ENCODE measurements around the gene DISP2.
A peak's percentile ranks its signal among the peaks of the same experiment; 100 is the strongest.

DISP2 gene

DNA sequence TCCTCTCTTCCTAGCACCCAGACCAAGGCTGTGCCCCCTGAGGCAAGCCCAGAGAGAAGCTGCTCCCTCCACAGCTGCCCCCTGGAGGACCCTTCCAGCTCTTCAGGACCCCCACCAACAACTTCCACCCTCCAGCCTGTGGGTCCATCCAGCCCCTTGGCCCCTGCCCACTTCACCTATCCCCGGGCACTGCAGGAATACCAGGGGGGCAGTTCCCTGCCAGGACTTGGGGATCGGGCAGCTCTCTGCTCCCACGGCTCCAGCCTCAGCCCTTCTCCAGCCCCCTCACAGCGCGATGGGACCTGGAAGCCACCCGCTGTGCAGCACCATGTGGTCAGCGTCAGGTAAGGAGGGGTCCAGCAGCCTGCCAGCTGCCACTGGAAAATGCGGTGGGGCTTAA is 5.6 kb downstream of the DISP2 start (continued):
- TF ChIP-seq, protein P1, sequence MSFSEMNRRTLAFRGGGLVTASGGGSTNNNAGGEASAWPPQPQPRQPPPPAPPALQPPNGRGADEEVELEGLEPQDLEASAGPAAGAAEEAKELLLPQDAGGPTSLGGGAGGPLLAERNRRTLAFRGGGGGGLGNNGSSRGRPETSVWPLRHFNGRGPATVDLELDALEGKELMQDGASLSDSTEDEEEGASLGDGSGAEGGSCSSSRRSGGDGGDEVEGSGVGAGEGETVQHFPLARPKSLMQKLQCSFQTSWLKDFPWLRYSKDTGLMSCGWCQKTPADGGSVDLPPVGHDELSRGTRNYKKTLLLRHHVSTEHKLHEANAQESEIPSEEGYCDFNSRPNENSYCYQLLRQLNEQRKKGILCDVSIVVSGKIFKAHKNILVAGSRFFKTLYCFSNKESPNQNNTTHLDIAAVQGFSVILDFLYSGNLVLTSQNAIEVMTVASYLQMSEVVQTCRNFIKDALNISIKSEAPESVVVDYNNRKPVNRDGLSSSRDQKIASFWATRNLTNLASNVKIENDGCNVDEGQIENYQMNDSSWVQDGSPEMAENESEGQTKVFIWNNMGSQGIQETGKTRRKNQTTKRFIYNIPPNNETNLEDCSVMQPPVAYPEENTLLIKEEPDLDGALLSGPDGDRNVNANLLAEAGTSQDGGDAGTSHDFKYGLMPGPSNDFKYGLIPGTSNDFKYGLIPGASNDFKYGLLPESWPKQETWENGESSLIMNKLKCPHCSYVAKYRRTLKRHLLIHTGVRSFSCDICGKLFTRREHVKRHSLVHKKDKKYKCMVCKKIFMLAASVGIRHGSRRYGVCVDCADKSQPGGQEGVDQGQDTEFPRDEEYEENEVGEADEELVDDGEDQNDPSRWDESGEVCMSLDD (tag by site-specific recombination; IDR thresholded peaks at IDR 0.05), result no peak

DNA sequence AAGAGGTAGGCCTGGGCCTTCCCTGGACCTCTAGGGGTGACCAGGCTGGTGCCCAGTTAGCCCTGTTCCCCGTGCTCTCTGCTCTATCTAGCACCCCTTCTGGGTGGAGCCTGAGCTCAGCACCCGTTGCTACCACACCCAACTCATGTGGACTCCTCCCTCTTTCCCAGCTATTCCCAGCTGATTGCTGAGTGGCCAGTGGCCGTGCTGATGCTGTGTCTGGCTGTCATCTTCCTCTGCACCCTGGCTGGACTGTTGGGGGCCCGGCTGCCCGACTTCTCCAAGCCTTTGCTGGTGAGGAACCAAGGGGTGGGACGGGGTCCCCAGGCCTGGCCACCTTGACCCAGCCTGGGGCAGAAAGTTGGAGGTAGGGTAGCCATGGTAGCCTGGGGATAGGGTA is 6.2 kb downstream of the DISP2 start:
- ChIA-PET POLR2A (no interaction called here), CTCF (interaction anchor here (0.9 kb wide), 1 partner anchor 57 kb away, joined by 3 read pairs; no protein-coding TSS in a partner anchor)
- Histone ChIP-seq H3K27ac (ENCODE audit: extremely low read depth, low read depth, low read length) (no peak overlapping the region), H3K36me3 (ENCODE audit: control insufficient read depth in 2 of 2, insufficient read depth in 1 of 2, low read length in 2 of 2) (no peaks in the 10 kb centered on the region), H3K9me3 (ENCODE audit: control insufficient read depth, insufficient read depth, low read depth, low read length) (no peaks in the 10 kb centered on the region), H3K4me3 (ENCODE audit: low read depth, low read length) (no peak overlapping the region), H3K4me1 (ENCODE audit: control insufficient read depth, insufficient read depth, low read length) (no peaks in the 10 kb centered on the region)
- TF ChIP-seq YY2 (tag by site-specific recombination; IDR thresholded peaks at IDR 0.05) (no peak), KLF1 (tag by site-specific recombination; IDR thresholded peaks at IDR 0.05) (peak; percentile 44), ZSCAN23 (tag by site-specific recombination; IDR thresholded peaks at IDR 0.05) (no peak)

DNA sequence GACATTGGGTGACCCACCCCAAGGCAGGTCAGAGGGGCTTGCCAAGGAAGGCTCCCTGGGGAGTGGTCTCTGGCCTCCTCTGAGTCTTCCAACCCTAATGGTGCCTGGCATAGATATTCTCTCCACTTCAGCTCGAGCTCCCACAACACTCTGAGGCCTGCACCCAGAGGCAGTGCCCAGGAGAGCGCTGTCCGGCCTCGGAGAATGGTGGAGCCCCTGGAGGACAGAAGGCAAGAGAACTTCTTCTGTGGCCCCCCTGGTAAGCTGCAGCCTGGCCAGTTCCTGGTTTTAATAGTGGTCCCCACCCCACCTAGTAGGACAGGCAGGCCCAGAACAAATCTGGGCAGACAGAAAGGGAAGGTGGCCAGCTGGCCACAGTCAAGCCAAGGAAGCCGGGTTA is 7.0 kb downstream of the DISP2 start:
- TF ChIP-seq ZNF266 (tag by site-specific recombination; IDR thresholded peaks at IDR 0.05; ENCODE audit: low read depth), result no peak
- TF ChIP-seq, protein P2, sequence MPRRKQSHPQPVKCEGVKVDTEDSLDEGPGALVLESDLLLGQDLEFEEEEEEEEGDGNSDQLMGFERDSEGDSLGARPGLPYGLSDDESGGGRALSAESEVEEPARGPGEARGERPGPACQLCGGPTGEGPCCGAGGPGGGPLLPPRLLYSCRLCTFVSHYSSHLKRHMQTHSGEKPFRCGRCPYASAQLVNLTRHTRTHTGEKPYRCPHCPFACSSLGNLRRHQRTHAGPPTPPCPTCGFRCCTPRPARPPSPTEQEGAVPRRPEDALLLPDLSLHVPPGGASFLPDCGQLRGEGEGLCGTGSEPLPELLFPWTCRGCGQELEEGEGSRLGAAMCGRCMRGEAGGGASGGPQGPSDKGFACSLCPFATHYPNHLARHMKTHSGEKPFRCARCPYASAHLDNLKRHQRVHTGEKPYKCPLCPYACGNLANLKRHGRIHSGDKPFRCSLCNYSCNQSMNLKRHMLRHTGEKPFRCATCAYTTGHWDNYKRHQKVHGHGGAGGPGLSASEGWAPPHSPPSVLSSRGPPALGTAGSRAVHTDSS (tag by site-specific recombination; IDR thresholded peaks at IDR 0.05), result no peak
- TF ChIP-seq ZEB2 (tag by site-specific recombination; IDR thresholded peaks at IDR 0.05), result no peak
- TF ChIP-seq ZNF677 (tag by site-specific recombination; IDR thresholded peaks at IDR 0.05), result no peak
- TF ChIP-seq, protein P3, sequence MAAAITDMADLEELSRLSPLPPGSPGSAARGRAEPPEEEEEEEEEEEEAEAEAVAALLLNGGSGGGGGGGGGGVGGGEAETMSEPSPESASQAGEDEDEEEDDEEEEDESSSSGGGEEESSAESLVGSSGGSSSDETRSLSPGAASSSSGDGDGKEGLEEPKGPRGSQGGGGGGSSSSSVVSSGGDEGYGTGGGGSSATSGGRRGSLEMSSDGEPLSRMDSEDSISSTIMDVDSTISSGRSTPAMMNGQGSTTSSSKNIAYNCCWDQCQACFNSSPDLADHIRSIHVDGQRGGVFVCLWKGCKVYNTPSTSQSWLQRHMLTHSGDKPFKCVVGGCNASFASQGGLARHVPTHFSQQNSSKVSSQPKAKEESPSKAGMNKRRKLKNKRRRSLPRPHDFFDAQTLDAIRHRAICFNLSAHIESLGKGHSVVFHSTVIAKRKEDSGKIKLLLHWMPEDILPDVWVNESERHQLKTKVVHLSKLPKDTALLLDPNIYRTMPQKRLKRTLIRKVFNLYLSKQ (tag by site-specific recombination; IDR thresholded peaks at IDR 0.05; ENCODE audit: borderline replicate concordance), result no peak
- no peak for TF ChIP-seq ZSCAN16 (tag by site-specific recombination; IDR thresholded peaks at IDR 0.05)
- TF ChIP-seq, protein P4, sequence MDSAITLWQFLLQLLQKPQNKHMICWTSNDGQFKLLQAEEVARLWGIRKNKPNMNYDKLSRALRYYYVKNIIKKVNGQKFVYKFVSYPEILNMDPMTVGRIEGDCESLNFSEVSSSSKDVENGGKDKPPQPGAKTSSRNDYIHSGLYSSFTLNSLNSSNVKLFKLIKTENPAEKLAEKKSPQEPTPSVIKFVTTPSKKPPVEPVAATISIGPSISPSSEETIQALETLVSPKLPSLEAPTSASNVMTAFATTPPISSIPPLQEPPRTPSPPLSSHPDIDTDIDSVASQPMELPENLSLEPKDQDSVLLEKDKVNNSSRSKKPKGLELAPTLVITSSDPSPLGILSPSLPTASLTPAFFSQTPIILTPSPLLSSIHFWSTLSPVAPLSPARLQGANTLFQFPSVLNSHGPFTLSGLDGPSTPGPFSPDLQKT (IDR thresholded peaks at IDR 0.05; ENCODE audit: borderline replicate concordance, low read depth, low read length), result no peak
- no peak for TF ChIP-seq KLF8 (tag by site-specific recombination; IDR thresholded peaks at IDR 0.05)
- no peak for TF ChIP-seq ZNF302 (tag by site-specific recombination; IDR thresholded peaks at IDR 0.05; ENCODE audit: low read depth)
- TF ChIP-seq ZFP37 (tag by site-specific recombination; IDR thresholded peaks at IDR 0.05), result no peak
- TF ChIP-seq, protein P5, sequence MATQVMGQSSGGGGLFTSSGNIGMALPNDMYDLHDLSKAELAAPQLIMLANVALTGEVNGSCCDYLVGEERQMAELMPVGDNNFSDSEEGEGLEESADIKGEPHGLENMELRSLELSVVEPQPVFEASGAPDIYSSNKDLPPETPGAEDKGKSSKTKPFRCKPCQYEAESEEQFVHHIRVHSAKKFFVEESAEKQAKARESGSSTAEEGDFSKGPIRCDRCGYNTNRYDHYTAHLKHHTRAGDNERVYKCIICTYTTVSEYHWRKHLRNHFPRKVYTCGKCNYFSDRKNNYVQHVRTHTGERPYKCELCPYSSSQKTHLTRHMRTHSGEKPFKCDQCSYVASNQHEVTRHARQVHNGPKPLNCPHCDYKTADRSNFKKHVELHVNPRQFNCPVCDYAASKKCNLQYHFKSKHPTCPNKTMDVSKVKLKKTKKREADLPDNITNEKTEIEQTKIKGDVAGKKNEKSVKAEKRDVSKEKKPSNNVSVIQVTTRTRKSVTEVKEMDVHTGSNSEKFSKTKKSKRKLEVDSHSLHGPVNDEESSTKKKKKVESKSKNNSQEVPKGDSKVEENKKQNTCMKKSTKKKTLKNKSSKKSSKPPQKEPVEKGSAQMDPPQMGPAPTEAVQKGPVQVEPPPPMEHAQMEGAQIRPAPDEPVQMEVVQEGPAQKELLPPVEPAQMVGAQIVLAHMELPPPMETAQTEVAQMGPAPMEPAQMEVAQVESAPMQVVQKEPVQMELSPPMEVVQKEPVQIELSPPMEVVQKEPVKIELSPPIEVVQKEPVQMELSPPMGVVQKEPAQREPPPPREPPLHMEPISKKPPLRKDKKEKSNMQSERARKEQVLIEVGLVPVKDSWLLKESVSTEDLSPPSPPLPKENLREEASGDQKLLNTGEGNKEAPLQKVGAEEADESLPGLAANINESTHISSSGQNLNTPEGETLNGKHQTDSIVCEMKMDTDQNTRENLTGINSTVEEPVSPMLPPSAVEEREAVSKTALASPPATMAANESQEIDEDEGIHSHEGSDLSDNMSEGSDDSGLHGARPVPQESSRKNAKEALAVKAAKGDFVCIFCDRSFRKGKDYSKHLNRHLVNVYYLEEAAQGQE (tag by site-specific recombination; IDR thresholded peaks at IDR 0.05), result no peak
- no peak for TF ChIP-seq ZNF585B (tag by site-specific recombination; IDR thresholded peaks at IDR 0.05)
- TF ChIP-seq MZF1 (tag by site-specific recombination; IDR thresholded peaks at IDR 0.05; ENCODE audit: borderline replicate concordance), result no peak
- TF ChIP-seq ZNF132 (tag by site-specific recombination; IDR thresholded peaks at IDR 0.05; ENCODE audit: borderline replicate concordance), result no peak
- TF ChIP-seq, protein P1 (tag by site-specific recombination; IDR thresholded peaks at IDR 0.05), result no peak
- no peak for TF ChIP-seq ZNF658 (tag by site-specific recombination; IDR thresholded peaks at IDR 0.05)
- Histone ChIP-seq H3K4me1 (ENCODE audit: control insufficient read depth, insufficient read depth, low read length) (no peaks in the 10 kb centered on the region), H3K9me3 (ENCODE audit: control insufficient read depth, insufficient read depth, low read depth, low read length) (no peaks in the 10 kb centered on the region), H3K4me3 (ENCODE audit: low read depth, low read length) (no peak overlapping the region), H3K27ac (ENCODE audit: extremely low read depth, low read depth, low read length) (no peak overlapping the region), H3K36me3 (ENCODE audit: control insufficient read depth in 2 of 2, insufficient read depth in 1 of 2, low read length in 2 of 2) (no peaks in the 10 kb centered on the region)
- POLR2A ChIA-PET, result interaction anchor here (1.4 kb wide), 1 partner anchor 18 kb away, joined by 4 read pairs; the partner anchor contains the start of gene KNSTRN
- CTCF ChIA-PET, result interaction anchor here (0.6 to 2.2 kb wide), 6 partner anchors 20 to 142 kb away, joined by 3 to 8 read pairs (median 4); no protein-coding TSS in a partner anchor

Measured in HEK293 (cell line).